IPS-18c (cell line): ENCODE data around the gene TFAP2A.

Experiments used
- H3K4me3 ChIP-seq: 2 replicates; pipeline ENCODE4 v1.7.0; 2013; ENCODE audit warnings: low read depth, mild to moderate bottlenecking, low read length, moderate library complexity; ENCODE audit not compliant: insufficient read depth
- H3K9me3 ChIP-seq: one replicate; pipeline ENCODE4 v1.6.1; 2013; ENCODE audit warnings: mild to moderate bottlenecking, low read length, moderate library complexity; ENCODE audit not compliant: control insufficient read depth, insufficient read depth

Gene TFAP2A

DNA sequence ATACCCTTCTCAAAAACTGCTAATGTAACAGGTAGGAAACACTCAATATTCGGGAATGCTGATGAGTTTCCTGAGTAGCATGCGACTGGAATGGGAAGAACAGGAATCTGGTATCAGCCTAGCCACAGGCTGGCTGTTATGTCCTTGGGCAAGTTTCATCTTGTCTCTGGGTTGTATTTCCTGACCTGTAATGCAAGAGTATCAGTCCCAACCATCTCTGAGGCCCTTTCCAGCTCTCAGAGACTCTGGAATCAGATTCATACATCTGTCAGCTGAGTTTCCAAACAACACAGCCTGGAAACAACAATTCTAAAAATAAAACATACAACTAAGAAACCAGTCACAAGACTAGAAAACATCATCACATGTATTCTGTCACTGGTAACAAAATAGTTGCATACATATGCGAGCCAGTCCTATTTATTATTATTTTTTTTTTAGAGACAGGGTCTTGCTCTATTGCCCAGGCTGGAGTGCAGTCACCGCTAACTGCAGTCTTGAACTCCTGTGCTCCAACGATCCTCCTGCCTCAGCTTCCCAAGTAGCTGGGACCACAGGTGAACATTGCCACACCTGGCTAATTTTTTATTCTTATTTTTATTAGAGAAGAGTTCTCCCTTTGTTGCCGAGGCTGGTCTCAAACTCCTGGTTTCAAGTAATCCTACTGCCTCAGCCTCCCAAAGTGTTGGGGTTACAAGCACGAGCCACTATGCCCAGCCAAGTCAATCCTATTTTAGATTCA is 16.7 kb upstream of the TFAP2A start:
- Histone ChIP-seq H3K9me3 (no peaks in the 10 kb centered on the region), H3K4me3 (no peak overlapping the region)

DNA sequence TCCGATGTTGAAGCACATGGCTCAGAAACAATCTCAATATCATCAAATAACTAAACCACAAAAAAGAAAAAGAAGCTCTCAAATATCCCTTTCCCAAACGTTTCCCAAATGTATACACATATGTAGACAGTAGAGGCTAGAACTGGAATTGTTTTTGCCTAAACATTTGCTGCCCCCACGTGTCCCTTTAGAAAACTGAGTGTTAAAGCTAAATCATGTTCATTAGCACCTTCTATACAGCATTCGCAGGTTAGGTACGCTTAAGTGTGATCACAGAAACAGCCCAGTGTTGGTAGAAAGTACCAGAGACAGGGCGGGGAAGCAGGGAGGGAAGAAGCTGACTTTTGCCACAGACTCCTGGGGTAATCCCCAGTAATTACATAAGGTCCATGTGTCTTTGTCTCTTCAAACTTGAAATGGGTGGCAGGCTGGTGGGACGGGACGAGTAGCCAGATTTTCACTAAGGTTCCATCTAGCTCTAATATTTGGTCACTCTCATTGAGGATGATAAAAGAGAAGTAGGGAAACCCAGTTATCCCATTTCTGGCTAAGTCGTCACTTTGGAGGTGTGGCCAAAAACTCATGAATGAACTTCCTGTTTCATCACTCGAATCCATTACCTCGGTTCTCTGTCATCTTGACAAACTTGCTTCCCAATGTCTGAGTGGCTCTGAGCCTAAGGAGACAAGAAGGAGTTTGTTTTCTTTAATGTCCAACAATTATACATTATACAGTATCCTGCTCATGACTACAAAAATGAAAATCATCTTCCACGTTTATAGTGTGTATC is 15.0 kb upstream of the TFAP2A start:
- H3K4me3 ChIP-seq, result no peak overlapping the region

DNA sequence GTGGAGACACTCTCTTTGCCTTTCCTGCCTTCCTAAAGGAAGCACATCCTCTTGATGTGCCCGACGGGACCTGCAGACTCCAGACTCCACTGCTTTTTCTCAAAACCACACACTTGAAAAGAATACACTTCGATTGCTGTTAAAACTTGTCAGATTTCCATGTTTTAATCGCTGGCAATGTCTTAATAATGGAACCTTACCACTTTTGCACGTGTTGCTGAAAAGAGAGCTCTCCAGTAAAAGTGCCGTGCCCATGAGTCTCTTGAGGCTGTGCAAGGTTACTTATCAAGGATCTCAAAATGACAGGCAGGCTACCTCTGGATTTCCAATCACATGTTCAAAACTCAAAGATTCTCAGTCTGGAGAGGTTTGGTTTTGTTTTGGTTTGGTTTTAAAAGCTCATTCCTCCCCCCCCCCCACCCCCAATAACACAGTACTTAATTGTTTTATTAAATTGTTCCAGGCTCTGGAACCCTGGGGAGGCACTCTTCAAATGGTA is 12.0 kb upstream of the TFAP2A start:
- H3K4me3 ChIP-seq, result peak overlapping the region; percentile 58
- no peaks in the 10 kb centered on the region for H3K9me3 ChIP-seq

More for the DNA sequence above, 15.0 kb upstream of the TFAP2A start:
- H3K9me3 ChIP-seq, result no peaks in the 10 kb centered on the region

DNA sequence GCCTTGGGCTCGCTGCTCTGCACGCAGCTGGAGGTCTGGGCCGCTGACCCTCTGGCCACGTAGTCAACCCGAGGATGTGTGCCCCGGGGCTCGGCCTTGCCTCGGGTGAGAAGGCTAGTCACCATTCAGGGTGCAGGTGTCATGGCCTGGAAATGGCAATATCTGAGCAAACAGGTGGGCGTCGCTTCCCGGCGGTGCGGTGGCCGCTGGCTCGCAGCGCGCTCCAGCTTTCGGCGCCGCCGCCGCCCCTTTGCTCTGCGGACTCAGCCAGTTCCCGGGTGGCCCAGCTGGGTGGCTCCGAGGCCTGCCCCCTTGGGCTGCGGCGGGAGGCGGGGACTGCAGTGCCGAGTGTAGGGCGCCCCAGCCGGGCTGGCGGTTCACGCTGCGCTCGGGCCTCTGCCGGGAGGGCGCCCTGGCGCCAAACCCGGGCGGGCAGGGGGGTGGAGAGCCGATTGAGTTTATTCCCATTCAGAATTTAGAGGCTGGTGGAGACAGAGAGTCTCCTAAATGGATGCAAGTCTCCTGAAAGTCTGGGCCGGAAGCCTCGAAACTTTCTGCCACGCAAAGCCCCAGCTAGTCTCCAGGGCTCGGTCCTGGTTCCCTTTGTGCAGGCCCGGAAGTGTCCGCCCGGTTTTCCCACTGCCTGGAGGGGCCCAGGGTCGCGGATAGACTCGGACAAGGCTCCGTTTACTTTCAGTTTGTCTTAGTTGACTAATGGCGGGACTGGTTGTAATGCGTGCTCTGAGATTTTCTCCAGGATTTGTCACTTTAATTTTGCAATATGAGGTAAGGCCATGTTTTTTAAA is 11.3 kb upstream of the TFAP2A start:
- peak overlapping the region; percentile 58 for H3K4me3 ChIP-seq

GRCh38 chr6:10425176-10425974 is 10.5 kb upstream of the TFAP2A start:
- H3K4me3 ChIP-seq, result peak overlapping the region; percentile 12; the same call in 1 of the 2 replicates
- no peaks in the 10 kb centered on the region for H3K9me3 ChIP-seq

More for the DNA sequence above, 11.3 kb upstream of the TFAP2A start:
- no peaks in the 10 kb centered on the region for H3K9me3 ChIP-seq

- Histone ChIP-seq H3K9me3 (no peaks in the 10 kb centered on the region), H3K4me3 (no peak overlapping the region)
These were observed 9.2 kb upstream of the TFAP2A start for GRCh38 chr6:10424040-10424439.

GRCh38 chr6:10422737-10423034 is 7.8 kb upstream of the TFAP2A start:
- no peak overlapping the region for H3K4me3 ChIP-seq
- H3K9me3 ChIP-seq, result no peaks in the 10 kb centered on the region

DNA sequence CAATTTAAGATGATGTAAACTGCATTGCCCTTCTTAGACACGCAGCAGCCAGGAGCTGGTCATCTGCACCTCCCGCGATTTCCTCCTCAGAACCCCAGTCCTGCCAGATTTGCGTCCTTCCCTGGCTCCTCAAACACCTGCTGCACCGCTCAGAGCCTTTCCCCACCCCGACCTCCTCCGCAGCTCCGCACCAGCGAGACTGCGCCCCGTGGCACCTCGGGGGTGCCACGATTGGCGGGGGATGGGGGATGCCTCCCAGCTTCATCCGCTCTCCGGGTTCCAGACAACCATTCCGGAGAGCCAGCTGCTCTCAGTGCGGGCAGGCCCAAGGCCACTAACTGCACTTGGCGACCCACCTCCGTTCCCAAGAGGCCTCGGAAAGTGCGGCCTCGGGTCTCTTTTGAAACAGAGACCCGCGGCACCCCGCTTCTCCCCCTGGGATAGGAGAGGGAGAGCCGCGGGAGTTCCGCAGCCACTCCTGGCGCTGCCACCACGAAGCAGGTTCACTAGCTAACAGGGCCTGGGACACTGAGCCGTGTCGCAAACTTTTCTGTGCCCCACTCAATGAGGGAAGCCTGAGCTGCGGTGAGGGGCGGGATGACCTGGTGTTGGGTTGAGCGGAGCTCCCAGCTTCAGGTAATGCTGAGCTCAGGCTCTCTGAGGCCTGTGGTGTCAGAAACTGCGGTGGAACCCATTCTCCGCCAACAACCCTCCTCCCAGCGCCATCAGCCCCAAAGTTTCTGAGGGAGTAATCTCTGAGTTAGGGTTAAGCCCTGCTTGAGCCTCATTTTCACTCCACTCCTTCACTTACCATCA is 7.3 kb upstream of the TFAP2A start:
- no peaks in the 10 kb centered on the region for H3K9me3 ChIP-seq
- H3K4me3 ChIP-seq, result peak overlapping the region; percentile 42; the same call in 1 of the 2 replicates

- Histone ChIP-seq H3K4me3 (peak overlapping the region; percentile 42; the same call in 1 of the 2 replicates), H3K9me3 (no peaks in the 10 kb centered on the region)
These were observed 6.5 kb upstream of the TFAP2A start for GRCh38 chr6:10421158-10421920.

DNA sequence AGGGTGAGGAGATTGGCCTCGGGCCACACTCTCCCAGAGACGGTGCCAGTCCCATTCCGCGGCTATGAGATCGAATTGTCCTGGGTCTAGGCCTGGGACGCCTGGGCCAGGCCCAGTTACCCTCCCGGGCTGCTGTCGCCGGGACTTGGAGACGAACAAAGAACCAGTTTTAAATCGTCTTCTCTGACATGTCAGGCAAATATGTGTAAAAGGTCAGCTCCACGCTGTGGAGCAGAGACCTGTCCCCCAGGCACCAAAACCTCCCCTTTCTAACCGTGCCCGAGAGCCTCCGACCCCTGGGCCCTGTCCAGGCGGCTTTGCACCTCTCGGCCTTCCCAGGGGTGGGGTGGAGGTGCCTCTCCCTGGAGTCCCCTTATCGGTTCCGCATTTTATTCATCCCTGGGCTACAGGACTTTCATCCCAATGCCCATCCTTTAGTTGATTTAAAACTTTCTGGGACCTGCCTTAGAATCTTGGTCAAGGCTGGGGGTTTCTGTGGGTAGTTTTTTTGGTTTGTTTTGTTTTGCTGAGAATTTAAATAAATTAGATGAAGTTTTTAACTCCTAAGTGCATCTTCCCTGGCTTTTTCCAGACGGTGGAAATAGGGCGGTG is 5.8 kb upstream of the TFAP2A start:
- H3K9me3 ChIP-seq, result no peaks in the 10 kb centered on the region
- peak overlapping the region; percentile 29; the same call in 1 of the 2 replicates for H3K4me3 ChIP-seq

DNA sequence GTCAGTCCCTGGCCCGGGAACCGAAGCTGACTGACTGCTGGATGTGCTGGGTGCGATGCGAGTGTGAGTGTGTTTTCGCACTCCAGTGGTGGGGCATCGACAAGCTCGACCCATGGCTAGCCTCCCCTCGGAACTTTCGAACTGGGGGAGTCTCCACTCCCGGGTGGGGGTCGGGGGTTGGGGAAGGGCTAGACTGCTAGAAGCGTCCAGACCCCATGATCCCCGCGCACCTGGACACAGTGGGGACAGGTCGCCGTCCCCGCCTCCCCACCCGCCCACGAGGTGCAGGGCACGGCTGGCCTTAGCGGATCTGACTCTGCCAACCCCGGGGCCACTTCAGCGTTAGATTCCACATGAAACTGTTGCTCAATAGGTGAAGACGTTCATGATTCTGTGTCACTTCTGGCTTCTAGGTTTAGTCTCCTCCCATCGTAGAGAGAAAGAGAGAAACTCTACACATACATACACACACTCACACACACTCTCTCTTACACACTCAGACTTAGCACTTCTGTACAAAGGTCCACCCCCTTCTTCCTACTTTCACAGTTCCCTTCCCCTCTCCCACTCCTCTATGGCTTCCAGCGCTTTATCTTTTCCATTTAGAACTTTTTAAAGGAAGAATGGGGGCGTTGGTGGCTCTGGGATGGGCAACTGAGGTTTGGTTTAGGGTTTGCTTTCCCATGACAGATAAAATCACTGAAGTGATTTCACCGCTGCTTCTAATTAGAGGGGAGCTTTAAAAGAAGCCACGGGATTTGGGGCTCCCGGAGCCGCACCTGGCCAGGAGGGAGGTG is 5.1 kb upstream of the TFAP2A start:
- Histone ChIP-seq H3K9me3 (no peaks in the 10 kb centered on the region), H3K4me3 (peak overlapping the region; percentile 53)

- H3K4me3 ChIP-seq, result peak overlapping the region; percentile 53
- no peaks in the 10 kb centered on the region for H3K9me3 ChIP-seq
These were observed 4.2 kb upstream of the TFAP2A start for GRCh38 chr6:10418862-10419748.

DNA sequence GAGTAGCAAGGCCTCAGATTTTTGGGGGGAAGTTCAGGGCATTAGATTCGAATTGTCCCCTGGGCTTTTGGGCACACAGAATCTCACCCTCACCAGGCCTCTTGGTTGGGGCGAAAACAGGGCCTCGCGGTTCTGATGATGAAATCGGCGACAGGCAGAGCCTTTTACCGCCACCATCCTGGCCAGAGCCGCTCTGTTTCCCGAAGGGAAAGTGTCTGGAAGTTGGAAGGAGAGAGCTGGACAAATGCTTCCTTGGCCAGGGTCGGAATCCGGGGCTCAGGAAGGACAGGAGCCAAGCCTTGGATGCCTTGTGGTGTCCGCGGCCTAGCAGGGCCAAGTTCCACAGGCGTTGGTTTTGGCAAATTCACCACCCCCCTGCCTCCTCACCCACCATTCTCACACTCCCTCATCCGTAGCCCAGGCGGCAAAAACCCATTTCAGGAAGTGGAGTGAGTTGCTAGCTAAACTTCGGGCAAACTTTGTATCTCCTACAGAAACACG is 3.5 kb upstream of the TFAP2A start:
- Histone ChIP-seq H3K4me3 (peak overlapping the region; percentile 53), H3K9me3 (no peaks in the 10 kb centered on the region)
